Left ventricle myocardium inferior (tissue), 1 donor: ENCODE results near the gene CDK13. TPM values are rescaled to one million over a fixed set of nuclear protein-coding genes. Genes with fewer than 3 reads are reported as not detected.
"Not testable (repeated sequence)": the region's sequence is repeated elsewhere in the genome, so short reads cannot be mapped to it uniquely, and the experiment has no call there.

Source experiments
- DNase-seq: peaks from one replicate; pipeline ENCODE4 v3.0.0-alpha.2; 2020
- H3K27ac ChIP-seq: fragments of 200-600 bp; replicated peaks from 2 replicates; pipeline ENCODE4 v1.8.0; 2021
- H3K27me3 ChIP-seq: fragments of 200-600 bp; 2 replicates; pipeline ENCODE4 v1.8.0; 2021; ENCODE audit warnings: low read depth
- H3K36me3 ChIP-seq: fragments of 200-600 bp; 2 replicates; pipeline ENCODE4 v1.8.0; 2021
- H3K4me1 ChIP-seq: fragments of 200-600 bp; 2 replicates; pipeline ENCODE4 v1.8.0; 2021
- H3K4me3 ChIP-seq: fragments of 200-600 bp; 2 replicates; pipeline ENCODE4 v1.8.0; 2021; ENCODE audit warnings: mild to moderate bottlenecking, moderate library complexity
- H3K9me3 ChIP-seq: fragments of 200-600 bp; replicated peaks from 2 replicates; pipeline ENCODE4 v1.8.0; 2021
- intact Hi-C: fragments of 100-400 bp; cut with micrococcal nuclease; formaldehyde crosslinking; loops from one replicate; pipeline ENCODE4 v1.11.0; 2022
- total RNA-seq: library from RNA; stranded (reverse); fragmentation: NEBNext Ultra II Directional; extraction: Animal tissue kit (Norgen Biotek cat#: 25700); gene quantifications from one replicate; pipeline ENCODE4 v1.2.1, GENCODE V29; 2021
- TF ChIP-seq, protein P1 (sequence below): fragments of 200-600 bp; IDR thresholded peaks from 2 replicates; pipeline ENCODE4 v1.8.0; 2021; ENCODE audit warnings: antibody characterized with exemption, mild to moderate bottlenecking, borderline replicate concordance
- donor health status: DM: no; HTN: yes; CAD: no; lungs with severe emphysema.

CDK13 gene
- total RNA-seq, 1 donor from 2014 or later = 22.7 TPM

- Histone ChIP-seq H3K27me3 (no peaks in the 10 kb centered on the region), H3K36me3 (no peaks in the 10 kb centered on the region), H3K27ac (no peak overlapping the region), H3K4me1 (peaks cover 9% of the 10 kb centered on the region), H3K4me3 (no peak overlapping the region), H3K9me3 (no peaks in the 10 kb centered on the region)
- intact Hi-C loops = no loop called here
- TF ChIP-seq, protein P1, sequence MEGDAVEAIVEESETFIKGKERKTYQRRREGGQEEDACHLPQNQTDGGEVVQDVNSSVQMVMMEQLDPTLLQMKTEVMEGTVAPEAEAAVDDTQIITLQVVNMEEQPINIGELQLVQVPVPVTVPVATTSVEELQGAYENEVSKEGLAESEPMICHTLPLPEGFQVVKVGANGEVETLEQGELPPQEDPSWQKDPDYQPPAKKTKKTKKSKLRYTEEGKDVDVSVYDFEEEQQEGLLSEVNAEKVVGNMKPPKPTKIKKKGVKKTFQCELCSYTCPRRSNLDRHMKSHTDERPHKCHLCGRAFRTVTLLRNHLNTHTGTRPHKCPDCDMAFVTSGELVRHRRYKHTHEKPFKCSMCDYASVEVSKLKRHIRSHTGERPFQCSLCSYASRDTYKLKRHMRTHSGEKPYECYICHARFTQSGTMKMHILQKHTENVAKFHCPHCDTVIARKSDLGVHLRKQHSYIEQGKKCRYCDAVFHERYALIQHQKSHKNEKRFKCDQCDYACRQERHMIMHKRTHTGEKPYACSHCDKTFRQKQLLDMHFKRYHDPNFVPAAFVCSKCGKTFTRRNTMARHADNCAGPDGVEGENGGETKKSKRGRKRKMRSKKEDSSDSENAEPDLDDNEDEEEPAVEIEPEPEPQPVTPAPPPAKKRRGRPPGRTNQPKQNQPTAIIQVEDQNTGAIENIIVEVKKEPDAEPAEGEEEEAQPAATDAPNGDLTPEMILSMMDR = no peak
- no peak for DNase-seq
Observed at GRCh38 chr7:40102897-40103296, 152.8 kb downstream of the CDK13 start.

DNA sequence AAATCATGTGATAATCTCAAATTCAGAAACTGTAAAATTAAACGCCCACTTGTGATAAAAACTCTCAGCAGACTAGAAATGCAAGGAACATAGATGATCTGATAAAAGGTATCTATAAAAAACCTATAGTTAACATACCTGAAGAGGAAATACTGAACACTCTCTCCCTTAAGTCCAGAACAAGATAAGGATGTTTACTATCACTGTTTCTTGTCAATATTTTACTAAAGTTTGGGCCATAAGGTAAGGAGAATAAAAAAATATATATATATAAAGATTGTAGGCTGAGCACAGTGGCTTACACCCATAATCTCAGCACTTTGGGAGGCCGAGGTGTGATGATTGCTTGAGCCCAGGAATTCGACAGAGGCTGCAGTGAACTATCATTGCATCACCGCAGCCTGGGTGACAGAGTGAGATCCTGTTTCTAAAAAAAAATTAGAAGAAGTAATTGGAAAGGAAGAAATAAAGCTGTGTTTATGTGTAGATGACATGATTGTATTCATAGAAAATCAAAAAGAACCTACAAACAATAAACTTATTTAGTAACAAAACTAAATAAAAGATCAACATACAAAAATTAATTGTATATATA is 155.9 kb downstream of the CDK13 start:
- Histone ChIP-seq H3K27me3 (no peaks in the 10 kb centered on the region), H3K4me1 (no peaks in the 10 kb centered on the region), H3K9me3 (no peaks in the 10 kb centered on the region), H3K36me3 (no peaks in the 10 kb centered on the region), H3K27ac (no peak overlapping the region), H3K4me3 (no peak overlapping the region)
- DNase-seq = no peak
- intact Hi-C loops = no loop called here
- TF ChIP-seq, protein P1 = no peak

GRCh38 chr7:40115936-40116335 is 165.9 kb downstream of the CDK13 start:
- Histone ChIP-seq H3K27ac (no peak overlapping the region), H3K9me3 (peaks cover 7% of the 10 kb centered on the region), H3K27me3 (no peaks in the 10 kb centered on the region), H3K4me1 (no peaks in the 10 kb centered on the region), H3K4me3 (no peak overlapping the region), H3K36me3 (no peaks in the 10 kb centered on the region)
- DNase-seq = no peak
- TF ChIP-seq, protein P1 = no peak
- intact Hi-C loops = no loop called here

GRCh38 chr7:40117199-40117598 is 167.1 kb downstream of the CDK13 start:
- H3K27me3 ChIP-seq, DNase-seq, intact Hi-C loops, H3K4me1 ChIP-seq, H3K27ac ChIP-seq, H3K4me3 ChIP-seq, H3K36me3 ChIP-seq, H3K9me3 ChIP-seq: not testable (repeated sequence)

DNA sequence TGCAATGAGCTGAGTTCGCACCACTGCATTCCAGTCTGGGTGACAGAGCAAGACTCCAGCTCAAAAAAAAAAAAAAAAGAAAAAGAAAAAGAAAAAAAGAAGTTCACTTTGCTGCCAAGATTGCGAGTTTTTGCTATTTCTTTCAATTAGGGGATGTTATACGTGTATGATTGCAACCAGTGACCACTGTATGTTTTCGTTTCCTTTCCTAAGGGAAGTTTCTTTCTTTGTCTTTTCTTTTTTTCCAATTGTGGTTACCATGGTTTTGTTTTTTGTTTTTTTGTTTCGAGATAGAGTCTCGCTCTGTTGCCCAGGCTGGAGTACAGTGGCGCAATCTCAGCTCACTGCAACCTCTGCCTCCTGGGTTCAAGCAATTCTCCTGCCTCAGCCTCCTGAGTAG is 168.1 kb downstream of the CDK13 start:
- H3K4me1 ChIP-seq, H3K27me3 ChIP-seq, H3K36me3 ChIP-seq, H3K9me3 ChIP-seq, H3K27ac ChIP-seq, H3K4me3 ChIP-seq, DNase-seq, intact Hi-C loops: not testable (repeated sequence)

DNA sequence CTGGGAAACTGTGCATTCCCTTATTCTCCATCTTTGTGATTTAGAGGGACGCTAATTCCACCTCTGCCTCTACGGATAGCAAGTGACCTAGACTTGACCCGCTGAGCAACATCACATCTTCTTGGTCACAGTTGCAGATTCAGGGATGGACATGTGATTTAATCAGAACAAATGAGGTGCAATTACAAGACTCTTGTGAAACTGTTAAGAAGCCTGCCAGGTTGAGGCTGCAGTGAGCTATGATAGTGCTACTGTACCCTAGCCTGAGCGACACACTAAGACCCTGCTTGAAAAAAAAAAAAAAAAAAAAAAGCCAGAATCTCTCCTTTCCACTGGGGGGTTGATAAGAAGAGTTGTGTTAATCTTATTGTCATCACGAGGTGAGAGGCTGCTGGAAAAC is 170.0 kb downstream of the CDK13 start:
- TF ChIP-seq, protein P1 = no peak
- Histone ChIP-seq H3K9me3 (no peaks in the 10 kb centered on the region), H3K27me3 (no peaks in the 10 kb centered on the region)

DNA sequence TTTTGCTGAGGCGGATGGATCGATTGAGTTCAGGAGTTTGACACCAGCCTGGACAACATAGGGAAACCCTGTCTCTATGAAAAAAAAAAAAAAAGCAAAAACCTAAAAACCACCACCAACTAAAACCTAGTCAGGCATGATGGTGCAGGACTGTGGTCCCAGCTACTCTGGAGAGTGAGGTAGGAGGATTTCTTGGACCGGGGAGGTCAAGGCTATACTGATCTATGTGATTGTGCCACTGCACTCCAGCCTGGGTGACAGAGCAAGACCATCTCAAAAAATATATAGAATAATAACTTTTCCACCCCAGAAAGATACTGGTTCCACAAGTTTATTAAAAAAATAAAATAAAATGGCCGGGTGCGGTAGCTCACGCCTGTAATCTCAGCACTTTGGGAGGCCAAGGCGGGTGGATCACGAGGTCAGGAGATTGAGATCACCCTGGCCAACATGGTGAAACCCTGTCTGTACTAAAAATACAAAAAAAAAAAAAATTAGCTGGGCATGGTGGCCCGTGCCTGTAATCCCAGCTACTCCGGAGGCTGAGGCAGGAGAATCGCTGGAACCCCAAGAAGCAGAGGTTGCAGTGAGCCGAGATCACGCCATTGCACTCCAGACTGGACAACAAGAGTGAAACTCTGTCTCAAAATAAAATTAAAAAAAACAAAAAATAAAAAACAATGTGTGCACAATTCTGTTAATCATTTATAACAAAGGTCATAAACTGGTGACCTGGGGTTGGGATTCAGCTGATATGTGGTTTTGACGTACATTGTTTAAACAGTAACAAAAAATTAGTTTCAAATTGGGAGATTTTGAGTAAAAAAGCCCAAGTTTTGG is 172.3 kb downstream of the CDK13 start:
- DNase-seq, H3K27ac ChIP-seq, intact Hi-C loops, H3K4me1 ChIP-seq, H3K4me3 ChIP-seq, H3K9me3 ChIP-seq, H3K36me3 ChIP-seq, H3K27me3 ChIP-seq: not testable (repeated sequence)

More for the DNA sequence above, 170.0 kb downstream of the CDK13 start:
- intact Hi-C loops = no loop called here
- Histone ChIP-seq H3K27ac (no peak overlapping the region), H3K4me3 (no peak overlapping the region), H3K4me1 (no peaks in the 10 kb centered on the region), H3K36me3 (peaks cover 4% of the 10 kb centered on the region)
- no peak for DNase-seq
